NCI-H510A treated with DMSO at 0.1 percent for 48 hours (cell line): ENCODE results near the gene SBK2.
"Not testable (repeated sequence)": the region's sequence is repeated elsewhere in the genome, so short reads cannot be mapped to it uniquely, and the experiment has no call there.

Experiments used
- DNase-seq: peaks from one replicate; lab custom pipeline; 2025; lab: John Stamatoyannopoulos, UW

The SBK2 gene, protein sequence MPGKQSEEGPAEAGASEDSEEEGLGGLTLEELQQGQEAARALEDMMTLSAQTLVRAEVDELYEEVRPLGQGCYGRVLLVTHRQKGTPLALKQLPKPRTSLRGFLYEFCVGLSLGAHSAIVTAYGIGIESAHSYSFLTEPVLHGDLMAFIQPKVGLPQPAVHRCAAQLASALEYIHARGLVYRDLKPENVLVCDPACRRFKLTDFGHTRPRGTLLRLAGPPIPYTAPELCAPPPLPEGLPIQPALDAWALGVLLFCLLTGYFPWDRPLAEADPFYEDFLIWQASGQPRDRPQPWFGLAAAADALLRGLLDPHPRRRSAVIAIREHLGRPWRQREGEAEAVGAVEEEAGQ

DNA sequence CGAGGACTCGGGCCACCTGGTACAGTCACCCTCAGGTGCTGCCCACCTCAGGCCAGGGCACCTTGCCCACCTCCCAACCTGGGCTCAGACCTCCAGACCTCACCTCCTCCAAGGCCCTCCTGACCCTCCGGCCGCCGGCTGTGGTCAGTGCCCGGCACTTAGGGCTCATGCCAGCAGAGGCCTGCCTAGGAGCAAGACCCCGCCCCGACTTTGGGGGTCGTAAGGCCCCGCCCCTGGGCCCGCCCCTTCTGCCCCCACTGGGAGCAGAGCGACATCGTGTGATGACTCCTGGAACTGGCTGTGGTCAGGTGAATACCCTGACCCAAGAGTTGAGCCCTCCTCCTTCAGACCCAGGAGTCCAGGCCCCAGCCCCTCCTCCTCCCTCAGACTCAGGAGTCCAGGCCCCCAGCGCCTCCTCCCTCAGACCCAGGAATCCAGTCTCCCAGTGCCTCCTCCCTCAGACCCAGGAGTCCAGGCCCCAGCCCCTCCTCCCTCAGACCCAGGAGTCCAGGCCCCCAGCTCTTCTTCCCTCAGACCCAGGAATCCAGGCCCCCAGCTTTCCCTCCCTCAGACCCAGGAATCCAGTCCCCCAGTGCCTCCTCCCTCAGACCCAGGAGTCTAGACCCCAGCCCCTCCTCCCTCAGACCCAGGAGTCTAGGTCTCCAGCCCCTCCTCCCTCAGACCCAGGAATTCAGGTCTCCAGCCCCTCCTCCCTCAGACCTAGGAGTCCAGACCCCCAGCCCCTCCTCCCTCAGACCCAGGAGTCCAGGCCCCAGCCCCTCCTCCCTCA lies at the start of gene SBK2:
TSS of gene SBK2 (minus strand) at position 183 of the 790 bp plus-strand sequence. CDS start 839 bp downstream, outside the sequence.
- DNase-seq: no peak

DNA sequence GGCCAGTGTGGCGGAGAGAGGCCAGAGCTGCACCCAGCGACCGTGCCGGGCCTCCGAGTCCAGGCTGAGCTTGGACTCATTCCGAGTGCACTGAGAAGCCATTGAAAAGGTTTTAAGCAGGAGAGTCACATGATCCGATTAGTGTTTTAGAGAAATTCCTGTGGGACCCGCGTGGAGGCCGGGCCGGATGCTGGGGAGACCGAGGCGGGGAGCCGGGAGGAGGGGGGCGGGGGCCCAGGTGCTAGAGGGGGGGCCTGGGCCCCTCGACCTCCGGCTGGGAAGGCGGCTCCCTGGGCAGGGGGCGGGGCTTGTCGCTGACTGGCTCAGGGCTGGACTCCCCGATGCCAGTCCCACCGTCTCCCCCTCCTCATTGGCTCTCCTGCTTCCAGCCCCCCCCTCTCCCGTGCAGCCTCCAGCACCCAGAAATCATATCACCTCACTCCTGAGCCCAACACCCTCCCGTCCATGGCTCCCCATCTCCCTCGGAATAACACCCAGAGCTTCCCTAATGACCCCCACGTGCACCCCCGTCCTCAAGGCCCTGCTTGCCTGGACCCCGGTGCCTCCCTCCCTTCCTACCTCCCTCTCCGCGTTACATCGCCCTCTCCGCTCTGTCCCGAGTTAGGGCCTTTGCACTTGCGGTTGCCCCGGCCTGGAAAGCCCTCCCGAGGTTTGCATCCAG lies 48.9 kb upstream of the SBK2 start:
- DNase-seq: peak; percentile 58

DNA sequence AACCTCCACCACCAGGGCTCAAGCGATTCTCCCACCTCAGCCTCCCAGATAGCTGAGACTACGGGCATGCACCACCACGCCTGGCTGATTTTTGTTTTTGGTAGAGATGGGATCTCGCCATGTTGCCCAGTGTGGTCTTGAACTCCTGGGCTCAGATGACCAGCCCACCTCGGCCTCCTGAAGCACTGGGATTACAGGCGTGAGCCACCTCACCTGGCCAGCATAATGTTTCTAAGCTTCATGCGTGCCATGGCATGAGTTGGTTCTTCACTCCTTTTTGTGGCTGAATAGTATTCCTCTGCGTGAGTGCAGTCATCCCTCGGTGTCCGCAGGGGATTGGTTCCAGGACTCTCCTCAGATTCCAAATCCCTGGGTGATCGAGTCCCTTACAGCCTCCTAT lies 47.9 kb upstream of the SBK2 start:
- no peak for DNase-seq

DNA sequence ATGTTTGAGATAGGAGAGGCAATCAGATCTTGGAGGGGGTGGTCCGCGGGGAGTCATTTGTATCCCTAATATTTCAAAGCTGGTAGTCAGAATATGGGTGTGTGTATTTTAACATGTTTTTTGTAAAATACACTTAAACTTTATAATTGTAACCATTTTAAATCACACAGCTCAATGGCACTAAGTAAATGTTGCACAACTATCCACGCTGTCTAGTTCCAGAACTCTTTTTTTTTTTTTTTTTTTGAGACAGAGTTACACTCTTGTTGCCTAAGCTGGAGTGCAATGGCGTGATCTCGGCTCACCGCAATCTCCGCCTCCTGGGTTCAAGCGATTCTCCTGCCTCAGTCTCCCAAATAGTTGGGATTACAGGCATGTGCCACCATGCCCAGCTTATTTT lies 47.0 kb upstream of the SBK2 start:
- DNase-seq: not testable (repeated sequence)

DNA sequence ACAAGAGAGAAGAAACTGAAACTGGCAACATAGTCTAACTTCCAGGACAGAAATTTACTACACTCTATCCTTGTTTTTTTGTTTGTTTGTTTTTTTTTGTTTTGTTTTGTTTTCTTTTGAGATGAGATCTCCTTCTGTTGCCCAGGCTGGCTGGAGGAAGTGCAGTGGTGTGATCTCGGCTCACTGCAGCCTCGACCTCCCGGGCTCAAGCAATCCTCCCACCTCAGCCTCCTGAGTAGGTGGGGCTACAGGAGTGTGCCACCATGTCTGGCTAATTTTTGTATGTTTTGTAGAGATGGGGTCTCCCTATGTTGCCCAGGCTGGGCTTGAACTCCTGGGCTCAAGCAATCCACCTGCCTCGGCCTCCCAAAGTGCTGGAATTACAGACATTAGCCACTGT lies 45.4 kb upstream of the SBK2 start:
- not testable (repeated sequence) for DNase-seq

DNA sequence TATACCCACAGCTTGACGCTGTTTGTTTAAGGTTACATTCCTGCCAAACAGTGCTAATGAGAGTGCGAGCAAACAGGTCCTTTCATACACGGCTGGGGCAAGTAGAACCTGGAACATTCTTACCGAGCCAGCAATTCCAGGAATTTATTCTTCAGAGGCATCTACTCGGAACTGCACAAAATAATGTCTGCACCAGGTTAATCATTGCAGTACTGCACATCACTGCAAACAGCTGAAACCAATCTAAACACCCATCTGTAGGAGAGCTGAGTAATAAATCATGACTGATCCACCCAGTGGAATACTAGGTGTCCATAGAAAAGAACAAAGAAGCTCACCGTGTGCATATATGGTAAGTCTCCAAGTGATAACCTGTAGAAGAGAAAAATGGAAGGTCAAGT lies 44.9 kb upstream of the SBK2 start:
- DNase-seq: peak; percentile 6

DNA sequence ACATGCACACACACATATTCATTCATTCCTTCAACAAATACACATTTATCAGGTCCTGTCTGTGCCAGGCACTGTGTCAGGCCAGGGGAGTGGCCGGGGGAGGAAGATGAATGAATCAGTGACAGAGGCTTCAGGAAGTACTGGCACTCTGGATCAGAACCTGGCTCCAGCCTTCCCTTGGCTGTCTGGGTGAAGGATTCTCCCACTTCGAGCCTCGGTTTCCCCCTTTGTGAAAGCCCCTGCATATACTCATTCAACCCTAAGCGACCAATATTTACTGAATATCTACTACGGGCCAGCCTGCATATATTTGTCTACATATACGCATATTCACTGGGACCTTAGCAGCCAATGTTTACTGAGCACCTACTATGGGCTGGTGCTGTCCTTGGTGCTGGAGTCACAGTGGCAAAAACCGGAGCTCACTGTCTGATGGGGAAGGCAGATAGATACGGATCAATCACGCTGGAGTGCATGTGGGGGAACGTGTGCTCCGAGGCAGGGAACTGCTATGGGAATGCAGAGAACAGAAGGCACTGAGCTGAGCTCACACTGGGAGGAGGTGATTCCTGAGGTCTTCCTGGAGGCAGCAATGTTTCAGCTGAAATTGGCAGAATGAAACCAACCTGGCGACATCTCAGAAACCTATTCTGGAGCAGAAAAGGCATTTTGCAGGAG lies 44.4 kb upstream of the SBK2 start:
- DNase-seq: no peak

DNA sequence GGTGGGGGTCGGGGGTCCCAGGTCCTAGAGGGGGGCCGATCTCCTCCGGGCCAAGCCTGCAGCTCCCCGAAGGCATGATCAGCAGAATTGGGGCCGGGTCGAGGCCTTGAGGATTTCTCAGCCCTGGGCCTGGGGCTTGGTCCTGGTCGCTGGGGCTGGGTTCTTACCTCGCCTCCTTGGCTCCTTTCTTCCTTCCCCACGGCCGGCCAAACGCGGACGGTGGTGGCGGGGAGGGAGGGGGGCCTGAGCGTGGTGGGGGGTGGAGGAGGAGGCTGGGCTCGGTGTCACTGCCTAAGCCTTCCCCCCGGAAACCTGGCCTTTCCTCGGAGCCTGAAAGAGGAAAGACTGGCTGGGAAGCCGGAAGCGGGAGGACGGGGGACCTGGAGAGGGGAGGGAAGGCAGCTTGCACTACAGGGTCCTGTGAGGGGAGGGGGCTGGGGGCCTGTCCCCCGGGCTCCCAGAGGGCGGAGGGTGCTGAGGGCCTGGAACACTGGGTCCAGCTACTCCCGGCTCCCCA lies 43.8 kb upstream of the SBK2 start, which contains the start of gene ZNF579:
TSS of gene ZNF579 (minus strand) at position 221 of the 517 bp plus-strand sequence. CDS start 1,209 bp downstream, outside the sequence.
- DNase-seq: peak; percentile 87

DNA sequence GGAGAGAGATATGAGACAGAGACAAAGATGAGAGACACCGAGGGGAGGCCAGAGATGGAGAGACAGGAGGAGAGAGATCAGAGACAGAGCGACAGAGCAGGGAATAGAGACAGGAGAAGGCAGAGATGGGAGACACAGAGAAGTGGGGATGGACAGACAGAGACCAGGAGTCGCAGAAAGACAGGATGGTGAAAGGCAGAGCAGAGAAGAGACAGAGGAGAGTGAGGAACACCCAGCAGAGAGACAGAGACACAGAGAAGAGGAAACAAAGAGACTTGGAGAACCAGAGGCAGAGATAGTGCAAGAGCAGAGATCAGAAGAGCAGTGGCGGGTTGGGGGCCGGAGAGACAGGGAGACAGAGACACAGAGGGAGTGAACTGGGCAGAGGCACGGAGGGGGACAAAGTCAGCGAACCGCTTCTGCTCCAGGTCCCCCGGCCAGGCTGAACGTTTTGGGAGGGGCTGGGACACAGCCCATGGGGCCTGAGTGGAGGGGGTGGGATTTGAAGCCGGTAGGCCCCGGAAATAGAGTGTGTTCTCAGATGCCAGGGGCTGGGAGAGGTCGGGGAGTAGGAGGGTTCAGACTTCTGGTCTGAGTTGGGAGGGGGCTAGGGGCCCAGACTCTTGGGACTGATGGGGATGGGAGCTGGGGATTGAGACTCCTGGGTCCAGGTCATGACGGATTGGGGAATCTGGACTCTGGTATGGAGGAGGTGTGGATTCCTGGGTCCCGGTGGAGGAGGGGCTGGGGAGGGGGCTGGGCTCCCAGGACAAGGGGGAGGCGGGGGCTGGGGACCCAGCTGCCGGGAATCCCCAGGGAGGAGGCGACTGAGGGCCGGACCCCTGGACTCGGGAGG lies 43.1 kb upstream of the SBK2 start:
- DNase-seq: no peak

DNA sequence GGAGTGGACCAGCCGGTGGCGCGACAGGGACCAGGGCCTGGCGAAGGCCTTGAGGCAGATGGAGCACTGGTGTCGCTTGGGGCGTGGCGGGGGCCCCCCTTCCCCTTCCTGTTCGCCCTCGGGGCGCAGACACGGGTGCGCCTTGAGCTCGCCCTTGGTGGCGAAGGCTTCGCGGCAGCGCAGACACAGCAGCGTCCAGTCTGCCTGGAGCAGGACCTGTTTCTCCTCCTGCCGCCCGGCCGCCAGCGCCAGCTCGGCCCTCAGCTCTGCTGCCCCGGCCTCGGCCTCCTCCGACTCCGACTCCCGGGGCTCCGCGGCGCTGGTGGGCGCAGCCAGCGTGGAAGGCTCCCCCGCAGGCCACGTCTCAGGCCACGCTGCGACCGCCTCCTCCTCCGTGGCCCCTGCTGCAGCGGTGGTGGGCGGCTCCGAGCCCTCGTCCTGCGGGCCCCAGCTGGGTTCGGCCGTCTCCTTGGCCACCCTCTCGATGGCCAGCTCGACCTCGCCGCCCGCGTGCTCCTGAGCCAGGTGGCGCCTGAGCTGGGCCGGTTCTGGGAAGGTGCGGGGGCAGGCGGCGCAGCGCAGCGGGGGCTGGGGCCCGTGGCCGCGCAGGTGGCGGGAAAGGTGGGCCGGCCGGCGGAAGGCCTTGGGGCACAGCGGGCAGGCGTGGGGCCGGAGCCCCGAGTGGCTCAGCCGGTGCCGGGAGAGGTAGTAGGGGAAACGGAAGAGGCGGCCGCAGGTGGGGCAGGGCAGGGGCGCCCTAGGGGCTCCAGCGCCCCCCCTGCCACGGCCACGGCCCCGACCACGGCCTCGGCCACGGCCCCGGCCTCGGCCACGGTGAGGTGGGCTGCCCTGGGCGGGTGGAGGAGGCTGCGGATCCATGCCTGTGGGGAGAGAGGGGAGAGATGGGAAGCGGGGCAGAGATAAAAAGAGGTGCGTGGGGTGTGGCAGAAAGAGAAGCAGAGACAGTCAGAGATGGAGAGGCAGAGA lies 42.1 kb upstream of the SBK2 start:
- DNase-seq: no peak

DNA sequence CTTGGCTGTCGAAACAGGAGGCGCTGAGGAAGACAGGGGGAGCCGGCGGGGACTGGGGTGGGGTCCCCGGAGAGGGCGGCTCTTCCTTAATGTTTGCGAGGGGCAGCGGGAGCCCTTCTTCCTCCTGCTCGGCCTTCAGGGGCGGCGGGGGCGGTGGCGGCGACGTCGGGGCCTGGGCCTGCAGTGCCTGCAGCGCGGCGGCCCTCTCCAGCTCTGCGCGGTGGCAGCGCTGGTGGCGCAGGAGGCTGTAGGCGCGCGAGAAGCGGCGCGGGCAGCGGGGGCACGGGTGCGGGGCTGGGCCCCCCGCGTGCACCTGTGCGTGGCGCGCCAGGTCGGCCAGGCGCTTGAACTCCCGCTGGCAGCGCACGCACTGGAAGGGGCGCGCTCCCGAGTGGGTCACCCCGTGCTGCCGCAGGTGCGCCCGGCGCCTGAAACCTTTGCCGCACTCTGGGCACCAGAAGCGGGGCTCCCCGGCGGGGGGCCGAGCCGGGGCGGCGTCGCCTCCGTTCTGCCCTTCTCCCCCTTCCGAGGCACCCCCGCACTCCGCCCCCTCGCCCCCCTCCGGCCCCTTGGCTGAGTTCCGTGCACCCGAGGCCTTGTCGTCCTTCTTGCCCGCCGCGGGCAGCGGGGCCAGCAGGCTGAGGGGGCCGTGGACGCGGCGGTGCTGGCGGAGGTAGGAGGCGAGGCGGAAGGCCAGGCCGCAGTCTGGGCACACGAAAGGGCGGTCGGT lies 41.3 kb upstream of the SBK2 start:
- DNase-seq: no peak

DNA sequence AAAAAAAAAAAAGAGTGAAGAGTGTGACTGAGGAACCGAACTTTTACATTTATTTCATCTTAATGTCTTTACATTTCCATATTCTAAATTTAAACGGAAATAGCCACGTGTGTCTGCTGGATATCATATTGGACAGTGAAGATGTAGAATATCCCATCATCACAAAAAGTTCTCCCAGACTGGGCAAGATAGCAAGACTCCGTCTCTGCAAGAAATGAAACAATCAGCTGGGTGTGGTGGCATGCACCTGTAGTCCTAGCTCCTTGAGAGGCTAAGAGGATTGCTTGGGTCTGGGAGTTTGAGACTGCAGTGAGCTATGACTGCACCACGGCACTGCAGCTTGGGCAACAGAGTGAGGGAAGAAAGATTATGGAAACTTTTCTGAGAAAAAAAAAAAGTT lies 39.8 kb upstream of the SBK2 start:
- DNase-seq: no peak

DNA sequence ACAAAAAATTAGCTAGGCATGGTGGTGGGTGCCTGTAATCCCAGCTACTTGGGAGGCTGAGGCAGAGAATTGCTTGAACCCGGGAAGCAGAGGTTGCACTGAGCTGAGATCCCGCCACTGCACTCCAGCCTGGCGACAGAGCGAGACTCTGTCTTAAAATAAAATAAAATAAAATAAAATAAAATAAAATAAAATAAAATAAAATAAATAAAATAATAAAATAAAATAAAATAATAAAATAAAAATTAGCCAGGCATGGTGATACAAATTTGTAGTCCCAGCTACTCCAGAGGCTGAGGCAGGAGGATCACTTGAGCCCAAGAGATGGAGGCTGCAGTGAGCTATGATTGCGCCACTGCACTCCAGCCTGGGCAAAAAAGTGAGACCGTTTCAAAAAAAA lies 37.0 kb upstream of the SBK2 start:
- DNase-seq: not testable (repeated sequence)

DNA sequence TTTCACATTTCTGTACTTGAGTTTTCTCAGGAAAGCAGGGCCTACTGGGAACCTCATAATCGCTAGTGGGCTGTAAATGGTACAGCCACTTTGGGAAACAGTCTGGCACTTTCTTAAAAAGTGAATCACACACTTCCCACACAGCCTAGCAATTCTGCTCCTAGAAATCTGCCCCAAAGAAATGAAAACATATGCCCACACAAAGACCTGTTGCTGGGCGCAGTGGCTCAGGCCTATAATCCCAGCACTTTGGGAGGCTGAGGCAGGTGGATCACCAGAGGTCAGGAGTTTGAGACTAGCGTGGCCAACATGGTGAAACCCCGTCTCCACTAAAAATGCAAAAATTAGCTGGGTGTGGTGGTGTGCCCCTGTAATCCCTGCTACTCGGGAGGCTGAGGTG lies 32.5 kb upstream of the SBK2 start:
- DNase-seq: not testable (repeated sequence)

DNA sequence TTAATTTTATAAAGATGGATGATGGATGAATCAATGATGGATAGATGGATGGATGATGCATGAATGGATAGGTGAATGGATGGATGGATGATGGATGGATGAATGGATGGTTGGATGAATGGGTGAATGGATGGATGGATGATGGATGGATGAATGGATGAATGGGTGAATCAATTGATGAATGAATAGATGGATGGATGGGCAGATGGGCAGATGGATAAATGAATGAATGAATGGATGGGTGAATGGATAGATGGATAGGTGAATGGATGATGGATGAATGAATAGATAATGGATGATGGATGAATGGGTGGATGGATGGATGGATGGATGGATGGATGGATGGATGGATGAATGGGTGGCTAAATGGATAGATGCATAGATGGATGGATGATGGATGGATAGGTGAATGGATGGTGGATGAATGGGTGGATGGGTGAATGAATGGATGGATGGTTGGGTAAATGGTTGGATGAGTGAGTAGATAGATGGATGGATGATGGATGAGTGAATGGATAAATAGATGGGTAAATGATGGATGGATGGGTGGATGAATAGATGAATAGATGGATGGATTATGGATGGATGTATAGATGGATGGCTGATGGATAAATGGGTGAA lies 30.9 kb upstream of the SBK2 start:
- DNase-seq: no peak

DNA sequence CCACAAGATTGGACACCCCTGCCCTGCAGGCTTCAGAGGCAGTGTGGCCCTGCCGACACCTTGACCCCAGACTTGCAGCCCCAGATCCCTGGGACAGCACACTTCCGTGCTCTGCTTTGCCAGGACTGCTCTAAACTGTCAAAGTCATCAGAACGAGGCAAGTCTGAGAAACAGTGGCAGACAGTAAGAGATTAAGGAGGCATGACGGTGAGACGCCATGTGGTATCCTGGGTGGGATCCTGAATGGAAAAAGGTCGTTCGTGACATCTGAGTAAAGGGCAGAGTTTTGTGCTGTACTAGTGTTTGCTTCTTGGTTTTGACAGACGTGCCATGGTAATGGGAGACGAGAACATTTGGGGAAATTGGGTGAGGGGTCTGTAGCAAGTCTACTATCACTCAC lies 29.9 kb upstream of the SBK2 start:
- DNase-seq: no peak

DNA sequence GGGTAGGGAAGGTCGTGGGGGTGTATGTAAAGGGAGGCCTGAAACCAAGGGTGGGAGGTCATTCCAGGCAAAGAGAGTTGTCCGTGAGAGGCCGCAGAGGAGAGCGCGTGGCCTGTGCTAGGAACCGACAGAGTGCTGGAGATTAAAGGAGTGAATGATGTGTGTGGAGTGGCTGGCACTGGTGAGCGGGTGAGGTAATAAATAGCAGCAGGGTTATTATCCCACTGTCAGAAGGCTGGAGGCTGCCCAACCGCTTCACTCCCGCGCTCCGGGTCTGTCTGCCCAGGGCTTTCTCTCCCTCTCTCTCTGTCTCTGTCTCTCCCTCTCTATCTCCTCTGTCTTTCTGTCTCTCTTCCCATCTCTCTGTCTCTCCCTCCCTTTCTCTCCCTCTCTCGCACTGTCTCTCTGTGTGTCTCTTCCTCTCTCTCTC lies 26.3 kb upstream of the SBK2 start:
- DNase-seq: no peak

DNA sequence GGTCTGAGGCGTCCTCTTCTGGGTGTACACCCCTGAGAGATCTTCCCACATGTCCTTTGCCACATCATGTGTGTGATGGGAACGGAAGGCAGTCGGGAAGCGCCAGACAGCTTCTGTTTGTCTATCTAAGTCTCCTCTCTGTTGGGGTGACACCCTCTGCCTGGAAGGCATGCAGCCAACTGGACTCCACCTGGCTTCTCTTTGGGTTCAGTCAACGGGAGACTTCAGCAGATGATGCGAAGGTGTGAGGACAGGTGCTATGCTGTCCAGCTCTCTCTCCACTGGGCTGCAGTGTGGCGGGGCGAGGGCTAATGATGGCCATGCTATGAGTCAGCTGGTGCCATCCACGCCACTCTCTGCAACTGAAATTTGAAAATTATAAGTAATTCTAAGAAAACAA lies 22.8 kb upstream of the SBK2 start:
- no peak for DNase-seq
